ENCODE measurements around the gene LIN28A. TPM values are rescaled to one million over a fixed set of nuclear protein-coding genes. Genes with fewer than 3 reads are reported as not detected.

Gene LIN28A
- total RNA-seq, 4 donors from 2014 or later, result 0.14 TPM; not detected in 3

- Histone ChIP-seq H3K27ac (no peak overlapping the region), H3K9me3 (no peaks in the 10 kb centered on the region), H3K4me1 (no peaks in the 10 kb centered on the region), H3K27me3 (peaks cover 0 to 10% of the 10 kb centered on the region in 2 donors), H3K4me3 (no peak overlapping the region), H3K36me3 (no peaks in the 10 kb centered on the region)
- DNase-seq, result peak; percentile 39 to 45
- intact Hi-C loops (cut with DNase I; ENCODE audit: low total_unique reads), result no loop called here
- TF ChIP-seq CTCF (IDR thresholded peaks at IDR 0.05), result peak; percentile 35 to 58 (median 40)
- TF ChIP-seq POLR2A (IDR thresholded peaks at IDR 0.05), result no peak
Observed at GRCh38 chr1:26417111-26417759, 6.6 kb downstream of the LIN28A start.

- H3K9me3 ChIP-seq, result no peaks in the 10 kb centered on the region
- no peak overlapping the region for H3K27ac ChIP-seq
- no peaks in the 10 kb centered on the region for H3K4me1 ChIP-seq
- intact Hi-C loops (cut with DNase I; ENCODE audit: low total_unique reads), result no loop called here
- no peak overlapping the region for H3K4me3 ChIP-seq
- H3K27me3 ChIP-seq, result no peaks in the 10 kb centered on the region
- TF ChIP-seq POLR2A (IDR thresholded peaks at IDR 0.05) (no peak), CTCF (IDR thresholded peaks at IDR 0.05) (no peak)
- no peaks in the 10 kb centered on the region for H3K36me3 ChIP-seq
- DNase-seq, result no peak
Observed at GRCh38 chr1:26418865-26419349, 8.3 kb downstream of the LIN28A start.

GRCh38 chr1:26419494-26419893, 8.9 kb downstream of the LIN28A start:
- no peak for DNase-seq
- no peak overlapping the region for H3K4me3 ChIP-seq
- no peak overlapping the region for H3K27ac ChIP-seq
- H3K36me3 ChIP-seq, result no peaks in the 10 kb centered on the region
- intact Hi-C loops (cut with DNase I; ENCODE audit: low total_unique reads), result no loop called here
- H3K27me3 ChIP-seq, result peaks cover 0 to 5% of the 10 kb centered on the region in 2 donors
- H3K9me3 ChIP-seq, result no peaks in the 10 kb centered on the region
- no peaks in the 10 kb centered on the region for H3K4me1 ChIP-seq
- TF ChIP-seq POLR2A (IDR thresholded peaks at IDR 0.05), result no peak
- TF ChIP-seq CTCF (IDR thresholded peaks at IDR 0.05), result no peak

GRCh38 chr1:26429721-26430120, 19.1 kb downstream of the LIN28A start:
- DNase-seq, result no peak
- no peak overlapping the region for H3K27ac ChIP-seq
- no peaks in the 10 kb centered on the region for H3K36me3 ChIP-seq
- no peaks in the 10 kb centered on the region for H3K9me3 ChIP-seq
- intact Hi-C loops (cut with DNase I; ENCODE audit: low total_unique reads), result no loop called here
- H3K4me3 ChIP-seq, result no peak overlapping the region
- peaks cover 0 to 10% of the 10 kb centered on the region in 2 donors for H3K4me1 ChIP-seq
- H3K27me3 ChIP-seq, result peaks cover 0 to 2% of the 10 kb centered on the region in 2 donors
- TF ChIP-seq CTCF (IDR thresholded peaks at IDR 0.05) (no peak), POLR2A (IDR thresholded peaks at IDR 0.05) (no peak)

GRCh38 chr1:26431979-26432695, 21.5 kb downstream of the LIN28A start, which contains the start of gene DHDDS:
TSS of gene DHDDS (plus strand) at chr1:26432321. CDS start at chr1:26432946, 625 bp downstream.
- H3K36me3 ChIP-seq, result no peaks in the 10 kb centered on the region
- no peaks in the 10 kb centered on the region for H3K27me3 ChIP-seq
- peak within 1 kb of the TSS; percentile 57 to 79 for H3K27ac ChIP-seq
- peak within 1 kb of the TSS; percentile 60 to 64 for H3K4me3 ChIP-seq
- H3K9me3 ChIP-seq, result no peaks in the 10 kb centered on the region
- intact Hi-C loops (cut with DNase I; ENCODE audit: low total_unique reads), result no loop called here
- DNase-seq, result peak; percentile 97 to 98
- H3K4me1 ChIP-seq, result peaks cover 0 to 10% of the 10 kb centered on the region in 2 donors
- peak; percentile 50 to 76 for TF ChIP-seq POLR2A (IDR thresholded peaks at IDR 0.05)
- peak in 2 of 4 experiments; percentile 9 to 28 for TF ChIP-seq CTCF (IDR thresholded peaks at IDR 0.05)

Data from uterus (tissue), 4 donors.